ENCODE measurements around the gene VPREB3. TPM values are rescaled to one million over a fixed set of nuclear protein-coding genes. Genes with fewer than 3 reads are reported as not detected.

VPREB3 gene
- polyA plus RNA-seq (2013, experiment 1 of 2) = 0.22 TPM
- polyA plus RNA-seq (2013, experiment 2 of 2) = 0.21 TPM

- DNase-seq = no peak
- H3K4me1 ChIP-seq (ENCODE audit: control insufficient read depth, low read depth, low read length) = peaks cover 2% of the 10 kb centered on the region
- H3K4me3 ChIP-seq (ENCODE audit: low read length) = no peak within 1 kb of the TSS
- no peak within 1 kb of the TSS for H2AK5ac ChIP-seq (ENCODE audit: low read length)
- H3K79me1 ChIP-seq (ENCODE audit: low read length) = no peaks in the 10 kb centered on the region
- no peak within 1 kb of the TSS for H3K27ac ChIP-seq (ENCODE audit: low read depth, low read length)
- no peak within 1 kb of the TSS for H2BK120ac ChIP-seq (ENCODE audit: low read depth, low read length)
- H3K18ac ChIP-seq (ENCODE audit: low read length) = no peak within 1 kb of the TSS
- H3K79me2 ChIP-seq (ENCODE audit: control insufficient read depth, insufficient read depth, low read length) = no peaks in the 10 kb centered on the region
- no peak within 1 kb of the TSS for H3K56ac ChIP-seq (ENCODE audit: low read length)
- no peak within 1 kb of the TSS for H2BK15ac ChIP-seq (replicated peaks; ENCODE audit: low read depth)
- no peaks in the 10 kb centered on the region for H3K27me3 ChIP-seq (ENCODE audit: insufficient read depth, low read length, poor library complexity)
- no CpG with 5 or more reads among the region's 14 CpGs for WGBS (ENCODE audit: extremely low coverage, insufficient coverage, low lambda C conversion rate)
- H3K9ac ChIP-seq (ENCODE audit: low read length) = no peak within 1 kb of the TSS
- no peak within 1 kb of the TSS for H3K23ac ChIP-seq (ENCODE audit: low read length)
- H2BK5ac ChIP-seq (ENCODE audit: low read length) = no peak within 1 kb of the TSS
- no peak within 1 kb of the TSS for H3K4ac ChIP-seq (ENCODE audit: low read depth, low read length)
- H4K5ac ChIP-seq (ENCODE audit: low read length) = no peak within 1 kb of the TSS
- H3K36me3 ChIP-seq (ENCODE audit: control insufficient read depth, insufficient read depth, low read length) = no peaks in the 10 kb centered on the region
- H3K4me2 ChIP-seq (ENCODE audit: low read length) = no peak within 1 kb of the TSS
- H4K8ac ChIP-seq (ENCODE audit: low read depth, low read length) = no peak within 1 kb of the TSS
Observed at GRCh38 chr22:23754220-23754919, at the start of gene VPREB3. TSS of gene VPREB3 (minus strand) at chr22:23754425. CDS start at chr22:23754363, 62 bp downstream.

- Histone ChIP-seq H3K79me2 (ENCODE audit: control insufficient read depth, insufficient read depth, low read length) (no peaks in the 10 kb centered on the region), H2BK120ac (ENCODE audit: low read depth, low read length) (no peak overlapping the region), H3K23ac (ENCODE audit: low read length) (no peak overlapping the region), H2BK5ac (ENCODE audit: low read length) (no peak overlapping the region), H3K79me1 (ENCODE audit: low read length) (no peaks in the 10 kb centered on the region), H3K27ac (ENCODE audit: low read depth, low read length) (no peak overlapping the region), H3K4me1 (ENCODE audit: control insufficient read depth, low read depth, low read length) (no peaks in the 10 kb centered on the region), H3K36me3 (ENCODE audit: control insufficient read depth, insufficient read depth, low read length) (peaks cover 23% of the 10 kb centered on the region), H3K27me3 (ENCODE audit: insufficient read depth, low read length, poor library complexity) (no peaks in the 10 kb centered on the region), H4K5ac (ENCODE audit: low read length) (no peak overlapping the region), H2BK15ac (replicated peaks; ENCODE audit: low read depth) (no peak overlapping the region), H3K18ac (ENCODE audit: low read length) (no peak overlapping the region), H3K4me3 (ENCODE audit: low read length) (no peak overlapping the region), H4K8ac (ENCODE audit: low read depth, low read length) (no peak overlapping the region), H3K4ac (ENCODE audit: low read depth, low read length) (no peak overlapping the region), H3K9ac (ENCODE audit: low read length) (no peak overlapping the region), H3K4me2 (ENCODE audit: low read length) (no peak overlapping the region), H3K56ac (ENCODE audit: low read length) (no peak overlapping the region), H2AK5ac (ENCODE audit: low read length) (no peak overlapping the region)
- DNase-seq = no peak
- WGBS (ENCODE audit: extremely low coverage, insufficient coverage, low lambda C conversion rate) = no CpG with 5 or more reads among the region's 21 CpGs
Observed at GRCh38 chr22:23803001-23803819, 49.0 kb upstream of the VPREB3 start.

GRCh38 chr22:23801886-23802377 lies 47.7 kb upstream of the VPREB3 start:
- no peaks in the 10 kb centered on the region for H3K79me1 ChIP-seq (ENCODE audit: low read length)
- no peak overlapping the region for H2BK120ac ChIP-seq (ENCODE audit: low read depth, low read length)
- H3K4me1 ChIP-seq (ENCODE audit: control insufficient read depth, low read depth, low read length) = no peaks in the 10 kb centered on the region
- no peak overlapping the region for H3K23ac ChIP-seq (ENCODE audit: low read length)
- H4K5ac ChIP-seq (ENCODE audit: low read length) = no peak overlapping the region
- peaks cover 26% of the 10 kb centered on the region for H3K36me3 ChIP-seq (ENCODE audit: control insufficient read depth, insufficient read depth, low read length)
- no peak overlapping the region for H3K56ac ChIP-seq (ENCODE audit: low read length)
- WGBS (ENCODE audit: extremely low coverage, insufficient coverage, low lambda C conversion rate) = no CpG with 5 or more reads among the region's 8 CpGs
- no peaks in the 10 kb centered on the region for H3K27me3 ChIP-seq (ENCODE audit: insufficient read depth, low read length, poor library complexity)
- H3K79me2 ChIP-seq (ENCODE audit: control insufficient read depth, insufficient read depth, low read length) = no peaks in the 10 kb centered on the region
- H3K18ac ChIP-seq (ENCODE audit: low read length) = no peak overlapping the region
- no peak overlapping the region for H2AK5ac ChIP-seq (ENCODE audit: low read length)
- no peak overlapping the region for H3K4me2 ChIP-seq (ENCODE audit: low read length)
- no peak overlapping the region for H4K8ac ChIP-seq (ENCODE audit: low read depth, low read length)
- no peak overlapping the region for H2BK5ac ChIP-seq (ENCODE audit: low read length)
- DNase-seq = no peak
- no peak overlapping the region for H3K27ac ChIP-seq (ENCODE audit: low read depth, low read length)
- H2BK15ac ChIP-seq (replicated peaks; ENCODE audit: low read depth) = no peak overlapping the region
- H3K4me3 ChIP-seq (ENCODE audit: low read length) = no peak overlapping the region
- no peak overlapping the region for H3K9ac ChIP-seq (ENCODE audit: low read length)
- H3K4ac ChIP-seq (ENCODE audit: low read depth, low read length) = no peak overlapping the region

- Histone ChIP-seq H3K56ac (ENCODE audit: low read length) (no peak overlapping the region), H4K5ac (ENCODE audit: low read length) (no peak overlapping the region), H3K9ac (ENCODE audit: low read length) (no peak overlapping the region), H3K27ac (ENCODE audit: low read depth, low read length) (no peak overlapping the region), H2BK120ac (ENCODE audit: low read depth, low read length) (no peak overlapping the region), H3K18ac (ENCODE audit: low read length) (no peak overlapping the region), H3K79me2 (ENCODE audit: control insufficient read depth, insufficient read depth, low read length) (no peaks in the 10 kb centered on the region), H3K23ac (ENCODE audit: low read length) (no peak overlapping the region), H2BK15ac (replicated peaks; ENCODE audit: low read depth) (no peak overlapping the region), H3K4ac (ENCODE audit: low read depth, low read length) (no peak overlapping the region), H3K36me3 (ENCODE audit: control insufficient read depth, insufficient read depth, low read length) (peaks cover 26% of the 10 kb centered on the region), H2BK5ac (ENCODE audit: low read length) (no peak overlapping the region), H3K4me2 (ENCODE audit: low read length) (no peak overlapping the region), H3K27me3 (ENCODE audit: insufficient read depth, low read length, poor library complexity) (no peaks in the 10 kb centered on the region), H4K8ac (ENCODE audit: low read depth, low read length) (no peak overlapping the region), H3K79me1 (ENCODE audit: low read length) (no peaks in the 10 kb centered on the region), H2AK5ac (ENCODE audit: low read length) (no peak overlapping the region), H3K4me1 (ENCODE audit: control insufficient read depth, low read depth, low read length) (no peaks in the 10 kb centered on the region), H3K4me3 (ENCODE audit: low read length) (no peak overlapping the region)
- DNase-seq = no peak
- no CpG with 5 or more reads among the region's 11 CpGs for WGBS (ENCODE audit: extremely low coverage, insufficient coverage, low lambda C conversion rate)
Observed at GRCh38 chr22:23801238-23801821, 47.1 kb upstream of the VPREB3 start.

- DNase-seq = no peak
- no peak overlapping the region for H3K4ac ChIP-seq (ENCODE audit: low read depth, low read length)
- no peak overlapping the region for H2BK15ac ChIP-seq (replicated peaks; ENCODE audit: low read depth)
- H3K79me2 ChIP-seq (ENCODE audit: control insufficient read depth, insufficient read depth, low read length) = no peaks in the 10 kb centered on the region
- no CpG with 5 or more reads among the region's 18 CpGs for WGBS (ENCODE audit: extremely low coverage, insufficient coverage, low lambda C conversion rate)
- H3K4me3 ChIP-seq (ENCODE audit: low read length) = no peak overlapping the region
- no peaks in the 10 kb centered on the region for H3K27me3 ChIP-seq (ENCODE audit: insufficient read depth, low read length, poor library complexity)
- no peak overlapping the region for H2BK120ac ChIP-seq (ENCODE audit: low read depth, low read length)
- H2AK5ac ChIP-seq (ENCODE audit: low read length) = no peak overlapping the region
- no peak overlapping the region for H3K18ac ChIP-seq (ENCODE audit: low read length)
- H2BK5ac ChIP-seq (ENCODE audit: low read length) = no peak overlapping the region
- H3K27ac ChIP-seq (ENCODE audit: low read depth, low read length) = no peak overlapping the region
- no peak overlapping the region for H3K4me2 ChIP-seq (ENCODE audit: low read length)
- no peak overlapping the region for H3K23ac ChIP-seq (ENCODE audit: low read length)
- no peaks in the 10 kb centered on the region for H3K79me1 ChIP-seq (ENCODE audit: low read length)
- H4K5ac ChIP-seq (ENCODE audit: low read length) = no peak overlapping the region
- H4K8ac ChIP-seq (ENCODE audit: low read depth, low read length) = no peak overlapping the region
- H3K56ac ChIP-seq (ENCODE audit: low read length) = no peak overlapping the region
- no peak overlapping the region for H3K9ac ChIP-seq (ENCODE audit: low read length)
- peaks cover 22% of the 10 kb centered on the region for H3K36me3 ChIP-seq (ENCODE audit: control insufficient read depth, insufficient read depth, low read length)
- no peaks in the 10 kb centered on the region for H3K4me1 ChIP-seq (ENCODE audit: control insufficient read depth, low read depth, low read length)
Observed at GRCh38 chr22:23800297-23801237, 46.3 kb upstream of the VPREB3 start.
